Astrocyte (in vitro differentiated cells and primary cell): ENCODE measurements around the gene RYR2.

Experiments used
- EZH2 ChIP-seq: IDR thresholded peaks from 2 replicates; pipeline ENCODE4 v1.6.1; 2012; ENCODE audit warnings: mild to moderate bottlenecking, low read length, inconsistent platforms; ENCODE audit not compliant: insufficient read depth
- TF ChIP-seq, protein P1 (sequence below): IDR thresholded peaks from 2 replicates; pipeline ENCODE4 v1.5.1; 2011; ENCODE audit warnings: low read depth, mild to moderate bottlenecking, inconsistent platforms, low read length, moderate library complexity; ENCODE audit not compliant: insufficient read depth

DNA sequence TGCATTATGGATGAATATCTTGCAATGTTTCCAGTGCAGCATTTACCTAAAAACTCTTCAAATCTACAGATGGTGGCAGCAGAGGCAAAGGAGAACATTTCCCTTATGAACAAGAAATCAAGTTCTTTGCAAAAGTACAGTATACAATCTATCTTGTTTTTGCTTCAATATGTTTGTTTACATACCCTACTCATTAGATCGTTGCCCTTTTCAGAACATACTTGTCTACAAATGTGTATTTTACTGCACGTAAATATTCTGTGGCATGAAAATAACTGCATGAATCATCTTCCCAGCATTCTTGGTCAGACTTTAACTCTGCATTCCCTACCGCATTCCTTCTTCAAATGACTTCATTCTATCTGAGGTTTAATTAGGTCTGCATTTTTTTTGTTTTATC is 636.0 kb downstream of the RYR2 start:
- TF ChIP-seq, protein P1, sequence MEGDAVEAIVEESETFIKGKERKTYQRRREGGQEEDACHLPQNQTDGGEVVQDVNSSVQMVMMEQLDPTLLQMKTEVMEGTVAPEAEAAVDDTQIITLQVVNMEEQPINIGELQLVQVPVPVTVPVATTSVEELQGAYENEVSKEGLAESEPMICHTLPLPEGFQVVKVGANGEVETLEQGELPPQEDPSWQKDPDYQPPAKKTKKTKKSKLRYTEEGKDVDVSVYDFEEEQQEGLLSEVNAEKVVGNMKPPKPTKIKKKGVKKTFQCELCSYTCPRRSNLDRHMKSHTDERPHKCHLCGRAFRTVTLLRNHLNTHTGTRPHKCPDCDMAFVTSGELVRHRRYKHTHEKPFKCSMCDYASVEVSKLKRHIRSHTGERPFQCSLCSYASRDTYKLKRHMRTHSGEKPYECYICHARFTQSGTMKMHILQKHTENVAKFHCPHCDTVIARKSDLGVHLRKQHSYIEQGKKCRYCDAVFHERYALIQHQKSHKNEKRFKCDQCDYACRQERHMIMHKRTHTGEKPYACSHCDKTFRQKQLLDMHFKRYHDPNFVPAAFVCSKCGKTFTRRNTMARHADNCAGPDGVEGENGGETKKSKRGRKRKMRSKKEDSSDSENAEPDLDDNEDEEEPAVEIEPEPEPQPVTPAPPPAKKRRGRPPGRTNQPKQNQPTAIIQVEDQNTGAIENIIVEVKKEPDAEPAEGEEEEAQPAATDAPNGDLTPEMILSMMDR, result no peak
- no peak for TF ChIP-seq EZH2
